GM12864 (cell line): ENCODE results near the gene PVALB.

Experiments
- DNase-seq: peaks from one replicate; pipeline ENCODE4 v3.0.0-alpha.2; 2011; ENCODE audit warnings: low read depth
- H3K4me3 ChIP-seq: 2 replicates; pipeline ENCODE4 v1.5.1; 2011; ENCODE audit warnings: mild to moderate bottlenecking, low read depth, low read length, control low read depth
- TF ChIP-seq, protein P1 (sequence below): IDR thresholded peaks from 2 replicates; pipeline ENCODE4 v1.5.1; 2011; ENCODE audit warnings: low read depth, mild to moderate bottlenecking, moderate library complexity, low read length, control low read depth, inconsistent platforms; ENCODE audit errors: missing control alignments

The PVALB gene

DNA sequence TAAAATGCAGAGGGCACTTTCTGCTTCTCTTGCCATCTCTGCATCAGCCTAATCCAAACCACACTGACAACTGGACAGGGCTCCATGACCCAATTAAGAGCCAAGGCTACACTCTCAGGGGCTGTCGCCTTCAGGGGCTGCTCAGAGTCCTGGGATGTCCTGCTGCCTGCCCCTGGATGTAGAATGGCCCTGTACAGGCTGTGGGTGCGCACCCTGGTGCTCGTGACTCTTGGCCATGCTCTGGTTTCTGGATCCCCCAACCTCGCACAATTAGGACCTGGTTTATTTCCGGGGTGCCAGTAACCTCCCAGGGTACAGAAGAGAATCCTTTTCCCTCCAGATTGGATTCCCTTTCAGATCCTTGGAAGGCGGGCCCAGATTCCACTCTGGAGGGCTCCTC is 52.2 kb downstream of the PVALB start:
- no peak for DNase-seq
- no peak overlapping the region for H3K4me3 ChIP-seq
- TF ChIP-seq, protein P1, sequence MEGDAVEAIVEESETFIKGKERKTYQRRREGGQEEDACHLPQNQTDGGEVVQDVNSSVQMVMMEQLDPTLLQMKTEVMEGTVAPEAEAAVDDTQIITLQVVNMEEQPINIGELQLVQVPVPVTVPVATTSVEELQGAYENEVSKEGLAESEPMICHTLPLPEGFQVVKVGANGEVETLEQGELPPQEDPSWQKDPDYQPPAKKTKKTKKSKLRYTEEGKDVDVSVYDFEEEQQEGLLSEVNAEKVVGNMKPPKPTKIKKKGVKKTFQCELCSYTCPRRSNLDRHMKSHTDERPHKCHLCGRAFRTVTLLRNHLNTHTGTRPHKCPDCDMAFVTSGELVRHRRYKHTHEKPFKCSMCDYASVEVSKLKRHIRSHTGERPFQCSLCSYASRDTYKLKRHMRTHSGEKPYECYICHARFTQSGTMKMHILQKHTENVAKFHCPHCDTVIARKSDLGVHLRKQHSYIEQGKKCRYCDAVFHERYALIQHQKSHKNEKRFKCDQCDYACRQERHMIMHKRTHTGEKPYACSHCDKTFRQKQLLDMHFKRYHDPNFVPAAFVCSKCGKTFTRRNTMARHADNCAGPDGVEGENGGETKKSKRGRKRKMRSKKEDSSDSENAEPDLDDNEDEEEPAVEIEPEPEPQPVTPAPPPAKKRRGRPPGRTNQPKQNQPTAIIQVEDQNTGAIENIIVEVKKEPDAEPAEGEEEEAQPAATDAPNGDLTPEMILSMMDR: no peak

DNA sequence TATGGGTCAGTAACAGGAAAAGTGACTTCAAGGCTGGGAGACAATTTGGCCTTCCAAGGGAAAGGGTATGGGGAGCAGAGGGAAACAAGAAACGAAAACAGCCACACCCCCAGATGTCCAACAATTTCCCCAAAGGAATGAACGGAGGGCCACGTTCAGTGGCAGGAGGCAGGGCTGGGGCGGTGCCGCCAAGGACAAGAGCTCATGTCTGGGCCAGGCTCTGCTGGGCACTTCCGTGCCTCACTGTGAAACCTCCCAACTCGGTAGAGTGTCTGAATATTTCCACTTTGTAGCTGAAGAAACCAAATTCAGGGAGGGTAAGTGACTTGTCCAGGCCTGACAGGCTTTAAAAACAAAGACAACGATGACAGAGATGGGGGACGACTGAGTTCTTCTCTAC is 52.8 kb downstream of the PVALB start:
- no peak overlapping the region for H3K4me3 ChIP-seq
- DNase-seq: no peak
- TF ChIP-seq, protein P1: no peak

DNA sequence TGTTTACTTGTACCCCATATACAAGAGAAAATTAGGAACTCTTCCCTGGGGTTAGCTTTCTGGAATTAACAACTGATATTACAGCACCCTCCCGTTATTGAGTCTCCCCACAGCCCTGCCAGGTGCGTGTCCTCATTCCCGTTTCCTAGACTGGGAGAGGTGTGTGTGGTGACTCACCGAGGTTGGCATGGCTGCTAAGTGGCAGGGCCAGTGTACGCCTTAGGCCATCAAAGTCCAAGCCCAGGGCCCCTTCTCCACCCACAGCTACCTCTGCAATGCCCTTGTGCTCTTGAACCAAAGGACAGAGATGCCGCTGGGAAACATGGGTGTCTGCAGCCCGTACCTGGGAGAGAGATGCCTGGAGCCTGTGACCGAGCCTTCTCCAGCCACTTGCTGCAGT is 53.3 kb downstream of the PVALB start:
- no peak for DNase-seq
- H3K4me3 ChIP-seq: no peak overlapping the region
- TF ChIP-seq, protein P1: no peak

DNA sequence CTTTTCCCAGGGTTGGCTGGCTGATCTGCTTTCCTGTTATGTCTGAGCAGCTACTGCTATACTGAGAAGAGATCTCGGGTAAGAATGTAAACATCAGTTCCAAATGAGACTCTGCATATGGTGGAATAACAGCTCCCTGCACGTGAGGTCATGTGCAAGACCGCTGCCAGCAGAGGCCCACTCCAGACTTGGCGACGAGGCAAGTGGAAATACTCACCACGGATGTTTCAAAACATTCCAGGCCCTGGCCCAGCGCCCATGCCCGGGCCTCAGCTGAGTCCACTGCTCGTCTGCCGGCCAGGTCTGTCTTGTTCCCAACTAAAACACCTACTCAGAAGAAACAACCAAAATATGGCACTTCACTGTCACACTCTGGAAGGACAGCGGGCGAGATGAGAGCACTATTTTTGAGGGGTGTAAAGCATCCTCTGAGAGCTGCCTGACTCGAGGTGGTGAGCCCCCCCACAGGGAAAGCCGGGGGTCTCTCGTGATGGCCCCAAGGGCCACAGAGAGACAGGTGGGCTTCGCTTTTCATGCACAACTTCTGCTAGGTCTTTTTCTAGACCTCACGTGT is 54.1 kb downstream of the PVALB start:
- no peak for DNase-seq
- TF ChIP-seq, protein P1: no peak

DNA sequence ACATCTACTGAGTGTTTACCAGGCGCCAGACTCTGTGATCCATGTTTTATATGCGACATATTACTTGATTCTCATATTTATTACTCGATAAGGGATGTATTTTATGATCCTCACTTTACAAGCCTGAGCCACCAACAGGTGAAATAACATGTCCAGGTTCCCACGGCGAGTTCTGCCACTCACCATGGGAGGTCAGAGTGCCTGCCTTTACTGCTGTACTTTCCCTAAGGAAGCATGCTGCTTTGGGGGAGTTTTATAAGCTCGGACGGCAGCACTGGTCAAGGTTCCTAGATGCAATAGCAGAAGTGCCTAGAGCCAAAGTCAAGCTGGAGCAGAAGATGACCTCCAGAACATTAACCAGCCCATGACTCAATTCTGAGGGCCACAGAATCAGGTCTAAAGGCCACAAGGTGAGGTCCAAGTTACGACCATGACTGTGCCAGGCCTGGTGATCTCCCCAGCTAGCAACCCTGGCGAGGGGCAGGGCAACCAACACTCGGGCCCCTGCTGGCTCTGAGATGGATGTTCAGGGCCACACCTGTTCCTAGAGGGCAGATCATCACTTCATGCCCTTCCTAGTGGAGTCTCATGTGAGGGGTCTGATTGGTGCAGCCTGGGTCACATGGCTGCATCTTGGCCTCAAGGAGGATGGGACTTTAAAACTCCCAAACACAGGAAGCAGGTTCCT is 55.1 kb downstream of the PVALB start:
- H3K4me3 ChIP-seq: no peak overlapping the region
- TF ChIP-seq, protein P1: no peak
- no peak for DNase-seq

More for the DNA sequence above, 54.1 kb downstream of the PVALB start:
- H3K4me3 ChIP-seq: no peak overlapping the region

DNA sequence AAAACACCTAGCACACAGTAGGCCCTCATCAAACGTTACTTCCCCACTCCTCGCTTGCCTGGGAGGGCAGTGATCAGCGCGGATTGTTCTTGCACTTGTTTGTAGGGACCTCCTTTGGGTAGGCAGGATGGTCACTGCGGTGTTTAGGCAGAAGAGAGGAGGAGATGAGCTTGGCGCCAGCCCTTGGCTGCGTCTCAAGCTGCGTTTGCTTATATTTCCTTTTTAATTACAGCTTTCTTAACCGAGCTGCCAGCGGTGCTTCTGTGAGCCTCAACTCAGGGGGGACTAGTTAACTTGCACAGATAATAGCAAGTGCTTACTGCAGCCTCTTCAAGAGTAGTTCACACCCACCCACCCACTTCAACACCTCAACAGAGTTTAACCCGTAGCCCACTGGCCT is 56.0 kb downstream of the PVALB start:
- no peak for DNase-seq
- TF ChIP-seq, protein P1: no peak
- no peak overlapping the region for H3K4me3 ChIP-seq
